Measurements from ENCODE around the gene RASGRF1. TPM values are rescaled to one million over a fixed set of nuclear protein-coding genes. Genes with fewer than 3 reads are reported as not detected.

Gene RASGRF1
- total and polyA plus RNA-seq, 2 donors (not counting 1 experiment from before 2014, with no cell fraction given) = 0.09 TPM; not detected in 1

DNA sequence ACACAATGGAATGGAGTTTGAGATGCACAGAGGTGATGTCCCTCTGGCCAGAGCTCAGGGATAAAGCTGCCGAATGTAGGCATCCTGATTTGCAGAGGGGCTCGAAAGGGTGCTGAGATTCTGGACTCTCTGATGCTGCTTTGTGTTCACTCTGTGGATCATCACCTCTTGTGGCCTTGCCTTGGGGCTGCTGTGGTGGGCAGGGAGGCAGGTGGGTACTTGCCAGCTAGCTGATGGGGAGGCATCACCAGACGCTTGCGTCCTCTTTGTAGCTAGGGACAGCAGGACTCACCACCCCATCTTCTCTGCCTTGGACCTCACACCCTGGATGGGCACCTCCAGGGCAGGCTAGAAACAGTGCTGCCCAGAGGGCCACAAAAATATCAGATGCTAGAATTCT is 14.6 kb upstream of the RASGRF1 start:
- H3K9ac ChIP-seq (ENCODE audit: insufficient read depth, low read length) = no peak overlapping the region
- H4K20me1 ChIP-seq (ENCODE audit: control insufficient read depth, extremely low read depth, insufficient read depth, low read length) = no peaks in the 10 kb centered on the region
- no peak for DNase-seq (ENCODE audit: low read depth in 2 of 2)
- H2AFZ ChIP-seq (ENCODE audit: low read length) = no peak overlapping the region
- no peaks in the 10 kb centered on the region for H3K27me3 ChIP-seq (ENCODE audit: control insufficient read depth, insufficient read depth, low read length)
- no peaks in the 10 kb centered on the region for H3K36me3 ChIP-seq (ENCODE audit: control insufficient read depth, insufficient read depth, low read length)
- H3K79me2 ChIP-seq (ENCODE audit: control insufficient read depth, insufficient read depth, low read length) = no peaks in the 10 kb centered on the region
- H3K4me1 ChIP-seq (ENCODE audit: control insufficient read depth, extremely low read depth, insufficient read depth, low read length) = no peaks in the 10 kb centered on the region
- no peaks in the 10 kb centered on the region for H3K9me3 ChIP-seq (ENCODE audit: control insufficient read depth, insufficient read depth, low read depth, low read length)
- H3K4me2 ChIP-seq (ENCODE audit: extremely low read depth, insufficient read depth, low read length) = no peak overlapping the region
- TF ChIP-seq, protein P1, sequence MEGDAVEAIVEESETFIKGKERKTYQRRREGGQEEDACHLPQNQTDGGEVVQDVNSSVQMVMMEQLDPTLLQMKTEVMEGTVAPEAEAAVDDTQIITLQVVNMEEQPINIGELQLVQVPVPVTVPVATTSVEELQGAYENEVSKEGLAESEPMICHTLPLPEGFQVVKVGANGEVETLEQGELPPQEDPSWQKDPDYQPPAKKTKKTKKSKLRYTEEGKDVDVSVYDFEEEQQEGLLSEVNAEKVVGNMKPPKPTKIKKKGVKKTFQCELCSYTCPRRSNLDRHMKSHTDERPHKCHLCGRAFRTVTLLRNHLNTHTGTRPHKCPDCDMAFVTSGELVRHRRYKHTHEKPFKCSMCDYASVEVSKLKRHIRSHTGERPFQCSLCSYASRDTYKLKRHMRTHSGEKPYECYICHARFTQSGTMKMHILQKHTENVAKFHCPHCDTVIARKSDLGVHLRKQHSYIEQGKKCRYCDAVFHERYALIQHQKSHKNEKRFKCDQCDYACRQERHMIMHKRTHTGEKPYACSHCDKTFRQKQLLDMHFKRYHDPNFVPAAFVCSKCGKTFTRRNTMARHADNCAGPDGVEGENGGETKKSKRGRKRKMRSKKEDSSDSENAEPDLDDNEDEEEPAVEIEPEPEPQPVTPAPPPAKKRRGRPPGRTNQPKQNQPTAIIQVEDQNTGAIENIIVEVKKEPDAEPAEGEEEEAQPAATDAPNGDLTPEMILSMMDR (conservative IDR thresholded peaks at IDR 0.05 in 1 of 2, IDR thresholded peaks at IDR 0.05 in 1 of 2; ENCODE audit: low read depth in 1 of 2, low read length in 2 of 2) = no peak
- TF ChIP-seq EZH2 (IDR thresholded peaks at IDR 0.05; ENCODE audit: low read length, missing control alignments) = no peak
- no peak overlapping the region for H3K4me3 ChIP-seq (replicated peaks in 1 of 4; ENCODE audit: control extremely low read depth in 1 of 4, insufficient read depth in 1 of 4, low read depth in 3 of 4, low read length in 4 of 4)
- no peak overlapping the region for H3K27ac ChIP-seq (ENCODE audit: insufficient read depth, low read length)

DNA sequence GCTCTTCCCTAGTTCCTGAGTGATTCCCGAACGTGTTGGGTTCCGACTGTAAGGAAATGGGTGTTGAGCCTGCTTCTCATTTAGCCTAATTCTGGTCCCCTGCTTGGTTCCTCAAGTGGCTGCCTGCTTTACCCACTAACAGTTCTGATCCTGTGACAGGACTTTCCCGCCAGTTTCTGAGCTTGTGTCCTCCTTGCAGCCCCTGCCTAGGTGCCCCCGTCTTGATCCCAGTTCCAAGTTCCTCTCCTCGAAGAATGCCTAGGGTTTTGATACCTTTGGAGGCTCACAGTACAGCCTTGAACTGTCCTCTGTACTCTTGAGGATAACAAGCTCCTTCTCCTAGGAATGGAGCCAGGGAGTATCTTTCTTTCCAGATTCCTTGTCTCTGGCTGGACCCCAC is 12.0 kb upstream of the RASGRF1 start:
- Histone ChIP-seq H2AFZ (ENCODE audit: low read length) (no peak overlapping the region), H3K9ac (ENCODE audit: insufficient read depth, low read length) (no peak overlapping the region), H3K79me2 (ENCODE audit: control insufficient read depth, insufficient read depth, low read length) (no peaks in the 10 kb centered on the region), H3K36me3 (ENCODE audit: control insufficient read depth, insufficient read depth, low read length) (no peaks in the 10 kb centered on the region), H3K27ac (ENCODE audit: insufficient read depth, low read length) (no peak overlapping the region), H4K20me1 (ENCODE audit: control insufficient read depth, extremely low read depth, insufficient read depth, low read length) (no peaks in the 10 kb centered on the region), H3K27me3 (ENCODE audit: control insufficient read depth, insufficient read depth, low read length) (no peaks in the 10 kb centered on the region), H3K4me3 (replicated peaks in 1 of 4; ENCODE audit: control extremely low read depth in 1 of 4, insufficient read depth in 1 of 4, low read depth in 3 of 4, low read length in 4 of 4) (no peak overlapping the region), H3K9me3 (ENCODE audit: control insufficient read depth, insufficient read depth, low read depth, low read length) (no peaks in the 10 kb centered on the region), H3K4me1 (ENCODE audit: control insufficient read depth, extremely low read depth, insufficient read depth, low read length) (no peaks in the 10 kb centered on the region), H3K4me2 (ENCODE audit: extremely low read depth, insufficient read depth, low read length) (no peak overlapping the region)
- no peak for DNase-seq (ENCODE audit: low read depth in 2 of 2)
- no peak for TF ChIP-seq EZH2 (IDR thresholded peaks at IDR 0.05; ENCODE audit: low read length, missing control alignments)
- TF ChIP-seq, protein P1 (conservative IDR thresholded peaks at IDR 0.05 in 1 of 2, IDR thresholded peaks at IDR 0.05 in 1 of 2; ENCODE audit: low read depth in 1 of 2, low read length in 2 of 2) = no peak

- no peak overlapping the region for H3K9ac ChIP-seq (ENCODE audit: insufficient read depth, low read length)
- no peak for DNase-seq (ENCODE audit: low read depth in 2 of 2)
- no peak overlapping the region for H3K27ac ChIP-seq (ENCODE audit: insufficient read depth, low read length)
- H3K4me3 ChIP-seq (replicated peaks in 1 of 4; ENCODE audit: control extremely low read depth in 1 of 4, insufficient read depth in 1 of 4, low read depth in 3 of 4, low read length in 4 of 4) = no peak overlapping the region
- H3K36me3 ChIP-seq (ENCODE audit: control insufficient read depth, insufficient read depth, low read length) = no peaks in the 10 kb centered on the region
- H2AFZ ChIP-seq (ENCODE audit: low read length) = no peak overlapping the region
- no peaks in the 10 kb centered on the region for H3K9me3 ChIP-seq (ENCODE audit: control insufficient read depth, insufficient read depth, low read depth, low read length)
- H3K4me1 ChIP-seq (ENCODE audit: control insufficient read depth, extremely low read depth, insufficient read depth, low read length) = no peaks in the 10 kb centered on the region
- H3K79me2 ChIP-seq (ENCODE audit: control insufficient read depth, insufficient read depth, low read length) = no peaks in the 10 kb centered on the region
- H3K4me2 ChIP-seq (ENCODE audit: extremely low read depth, insufficient read depth, low read length) = no peak overlapping the region
- H3K27me3 ChIP-seq (ENCODE audit: control insufficient read depth, insufficient read depth, low read length) = no peaks in the 10 kb centered on the region
- TF ChIP-seq, protein P1 (conservative IDR thresholded peaks at IDR 0.05 in 1 of 2, IDR thresholded peaks at IDR 0.05 in 1 of 2; ENCODE audit: low read depth in 1 of 2, low read length in 2 of 2) = no peak
- TF ChIP-seq EZH2 (IDR thresholded peaks at IDR 0.05; ENCODE audit: low read length, missing control alignments) = no peak
- no peaks in the 10 kb centered on the region for H4K20me1 ChIP-seq (ENCODE audit: control insufficient read depth, extremely low read depth, insufficient read depth, low read length)
Observed at GRCh38 chr15:79101866-79102581, 11.4 kb upstream of the RASGRF1 start.
